HL-60 (cell line): ENCODE data around the gene ATXN7L1.

Experiments
- CTCF ChIP-seq: IDR thresholded peaks from one replicate; pipeline ENCODE4 v1.5.1; 2011; ENCODE audit warnings: low read length, control low read depth, inconsistent platforms; ENCODE audit not compliant: insufficient read depth
- REST ChIP-seq: IDR thresholded peaks from 2 replicates; pipeline ENCODE4 v1.6.1; 2012; ENCODE audit warnings: low read depth; ENCODE audit not compliant: insufficient replicate concordance
- SPI1 ChIP-seq: IDR thresholded peaks from 2 replicates; pipeline ENCODE4 v1.6.1; 2012; ENCODE audit warnings: low read depth, mild to moderate bottlenecking, borderline replicate concordance

GRCh38 chr7:105618016-105618296 is 258.4 kb downstream of the ATXN7L1 start:
- TF ChIP-seq CTCF, result no peak
- TF ChIP-seq REST, result no peak
- TF ChIP-seq SPI1, result no peak
